Measurements from ENCODE around the gene MTF1.

Gene MTF1

GRCh38 chr1:37878071-37878470 is 18.7 kb upstream of the MTF1 start:
- Histone ChIP-seq H3K4me3 (ENCODE audit: low read depth, low read length) (no peak overlapping the region), H3K9me3 (ENCODE audit: control insufficient read depth, insufficient read depth, low read depth, low read length) (no peaks in the 10 kb centered on the region), H3K4me1 (ENCODE audit: control insufficient read depth, insufficient read depth, low read length) (no peaks in the 10 kb centered on the region), H3K27ac (ENCODE audit: extremely low read depth, low read depth, low read length) (no peak overlapping the region), H3K36me3 (ENCODE audit: control insufficient read depth in 2 of 2, insufficient read depth in 1 of 2, low read length in 2 of 2) (peaks cover 39 to 84% of the 10 kb centered on the region in 2 experiments)
- TF ChIP-seq ZNF391 (tag by site-specific recombination; IDR thresholded peaks at IDR 0.05; ENCODE audit: borderline replicate concordance, low read depth) (no peak), ZNF596 (tag by site-specific recombination; IDR thresholded peaks at IDR 0.05) (no peak), ZNF248 (tag by site-specific recombination; IDR thresholded peaks at IDR 0.05) (no peak), ZBTB48 (tag by site-specific recombination; IDR thresholded peaks at IDR 0.05) (no peak), ZNF202 (tag by site-specific recombination; IDR thresholded peaks at IDR 0.05; ENCODE audit: borderline replicate concordance) (no peak), ZNF747 (tag by site-specific recombination; IDR thresholded peaks at IDR 0.05) (no peak), CTCF (tag by site-specific recombination; IDR thresholded peaks at IDR 0.05) (no peak)
- TF ChIP-seq, protein P1, sequence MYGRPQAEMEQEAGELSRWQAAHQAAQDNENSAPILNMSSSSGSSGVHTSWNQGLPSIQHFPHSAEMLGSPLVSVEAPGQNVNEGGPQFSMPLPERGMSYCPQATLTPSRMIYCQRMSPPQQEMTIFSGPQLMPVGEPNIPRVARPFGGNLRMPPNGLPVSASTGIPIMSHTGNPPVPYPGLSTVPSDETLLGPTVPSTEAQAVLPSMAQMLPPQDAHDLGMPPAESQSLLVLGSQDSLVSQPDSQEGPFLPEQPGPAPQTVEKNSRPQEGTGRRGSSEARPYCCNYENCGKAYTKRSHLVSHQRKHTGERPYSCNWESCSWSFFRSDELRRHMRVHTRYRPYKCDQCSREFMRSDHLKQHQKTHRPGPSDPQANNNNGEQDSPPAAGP (tag by site-specific recombination; IDR thresholded peaks at IDR 0.05) = no peak
- TF ChIP-seq, protein P2, sequence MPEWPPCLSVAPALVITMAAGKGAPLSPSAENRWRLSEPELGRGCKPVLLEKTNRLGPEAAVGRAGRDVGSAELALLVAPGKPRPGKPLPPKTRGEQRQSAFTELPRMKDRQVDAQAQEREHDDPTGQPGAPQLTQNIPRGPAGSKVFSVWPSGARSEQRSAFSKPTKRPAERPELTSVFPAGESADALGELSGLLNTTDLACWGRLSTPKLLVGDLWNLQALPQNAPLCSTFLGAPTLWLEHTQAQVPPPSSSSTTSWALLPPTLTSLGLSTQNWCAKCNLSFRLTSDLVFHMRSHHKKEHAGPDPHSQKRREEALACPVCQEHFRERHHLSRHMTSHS (tag by site-specific recombination; IDR thresholded peaks at IDR 0.05) = no peak
- ChIA-PET CTCF (interaction anchor here (0.5 to 1.0 kb wide), 3 partner anchors 11 to 66 kb away, joined by 4 to 5 read pairs (median 4); no protein-coding TSS in a partner anchor), POLR2A (no interaction called here)

GRCh38 chr1:37875833-37876232 is 16.4 kb upstream of the MTF1 start:
- ChIA-PET POLR2A (interaction anchor here (0.6 to 0.7 kb wide), 3 partner anchors 26 to 107 kb away, joined by 3 to 7 read pairs (median 5); no protein-coding TSS in a partner anchor), CTCF (interaction anchor here (0.6 to 1.8 kb wide), 3 partner anchors 16 to 441 kb away, joined by 4 to 7 read pairs (median 4); partner anchors contain the start of gene MTF1)

More at GRCh38 chr1:37875833-37876232, 16.4 kb upstream of the MTF1 start:
- H3K36me3 ChIP-seq (ENCODE audit: control insufficient read depth in 2 of 2, insufficient read depth in 1 of 2, low read length in 2 of 2) = peaks cover 35 to 75% of the 10 kb centered on the region in 2 experiments
- no peak overlapping the region for H3K4me3 ChIP-seq (ENCODE audit: low read depth, low read length)
- no peak for TF ChIP-seq GLIS1 (tag by site-specific recombination; IDR thresholded peaks at IDR 0.05)
- no peak for TF ChIP-seq ZNF280D (tag by site-specific recombination; IDR thresholded peaks at IDR 0.05)
- TF ChIP-seq BCL11B (tag by site-specific recombination; IDR thresholded peaks at IDR 0.05; ENCODE audit: low read depth) = no peak
- TF ChIP-seq CTCF (tag by site-specific recombination; IDR thresholded peaks at IDR 0.05) = peak; percentile 34; the same call in 1 of the 2 replicates
- no peak overlapping the region for H3K27ac ChIP-seq (ENCODE audit: extremely low read depth, low read depth, low read length)
- no peaks in the 10 kb centered on the region for H3K4me1 ChIP-seq (ENCODE audit: control insufficient read depth, insufficient read depth, low read length)
- no peaks in the 10 kb centered on the region for H3K9me3 ChIP-seq (ENCODE audit: control insufficient read depth, insufficient read depth, low read depth, low read length)
